C4-2B (cell line): ENCODE data around the gene ACOXL.

Source experiments
- H3K27ac ChIP-seq: fragments of 450-650 bp; 2 replicates; pipeline ENCODE4 v1.5.1; 2017
- ZFX ChIP-seq: fragments of 450-650 bp; IDR thresholded peaks from 2 replicates; pipeline ENCODE4 v1.6.1; 2017
- TF ChIP-seq, protein P1 (sequence below): fragments of 450-650 bp; conservative IDR thresholded peaks from 2 replicates; pipeline ENCODE4 v1.5.1; 2017; ENCODE audit warnings: mild to moderate bottlenecking

Gene ACOXL

GRCh38 chr2:110741491-110741980 is 9.2 kb downstream of the ACOXL start:
- TF ChIP-seq ZFX, result no peak
- TF ChIP-seq, protein P1, sequence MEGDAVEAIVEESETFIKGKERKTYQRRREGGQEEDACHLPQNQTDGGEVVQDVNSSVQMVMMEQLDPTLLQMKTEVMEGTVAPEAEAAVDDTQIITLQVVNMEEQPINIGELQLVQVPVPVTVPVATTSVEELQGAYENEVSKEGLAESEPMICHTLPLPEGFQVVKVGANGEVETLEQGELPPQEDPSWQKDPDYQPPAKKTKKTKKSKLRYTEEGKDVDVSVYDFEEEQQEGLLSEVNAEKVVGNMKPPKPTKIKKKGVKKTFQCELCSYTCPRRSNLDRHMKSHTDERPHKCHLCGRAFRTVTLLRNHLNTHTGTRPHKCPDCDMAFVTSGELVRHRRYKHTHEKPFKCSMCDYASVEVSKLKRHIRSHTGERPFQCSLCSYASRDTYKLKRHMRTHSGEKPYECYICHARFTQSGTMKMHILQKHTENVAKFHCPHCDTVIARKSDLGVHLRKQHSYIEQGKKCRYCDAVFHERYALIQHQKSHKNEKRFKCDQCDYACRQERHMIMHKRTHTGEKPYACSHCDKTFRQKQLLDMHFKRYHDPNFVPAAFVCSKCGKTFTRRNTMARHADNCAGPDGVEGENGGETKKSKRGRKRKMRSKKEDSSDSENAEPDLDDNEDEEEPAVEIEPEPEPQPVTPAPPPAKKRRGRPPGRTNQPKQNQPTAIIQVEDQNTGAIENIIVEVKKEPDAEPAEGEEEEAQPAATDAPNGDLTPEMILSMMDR, result no peak
- no peak overlapping the region for H3K27ac ChIP-seq

DNA sequence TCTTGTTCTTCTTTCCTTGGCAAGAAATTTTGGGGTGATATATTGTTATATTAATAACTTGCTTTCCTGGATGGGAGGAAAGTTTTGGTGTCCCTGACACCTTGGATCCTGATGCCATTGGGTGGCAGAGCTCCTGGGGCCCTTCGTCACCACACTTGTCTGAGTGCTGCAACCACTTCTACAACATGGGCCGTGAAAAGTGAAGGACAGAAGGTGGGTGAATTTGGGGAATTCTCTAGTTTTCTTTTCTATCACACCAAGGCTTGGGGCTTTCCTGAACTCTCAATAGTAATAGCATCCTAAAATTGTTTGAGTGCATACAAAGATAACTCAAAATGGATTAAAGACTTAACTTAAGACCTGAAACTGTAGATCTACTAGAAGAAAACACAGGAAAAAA is 10.0 kb downstream of the ACOXL start:
- TF ChIP-seq, protein P1, result no peak
- no peak overlapping the region for H3K27ac ChIP-seq

GRCh38 chr2:110743600-110743999 is 11.2 kb downstream of the ACOXL start:
- TF ChIP-seq, protein P1, result no peak
- no peak for TF ChIP-seq ZFX
- no peak overlapping the region for H3K27ac ChIP-seq

GRCh38 chr2:110744429-110744828 is 12.1 kb downstream of the ACOXL start:
- TF ChIP-seq ZFX, result no peak
- TF ChIP-seq, protein P1, result no peak
- H3K27ac ChIP-seq, result no peak overlapping the region

DNA sequence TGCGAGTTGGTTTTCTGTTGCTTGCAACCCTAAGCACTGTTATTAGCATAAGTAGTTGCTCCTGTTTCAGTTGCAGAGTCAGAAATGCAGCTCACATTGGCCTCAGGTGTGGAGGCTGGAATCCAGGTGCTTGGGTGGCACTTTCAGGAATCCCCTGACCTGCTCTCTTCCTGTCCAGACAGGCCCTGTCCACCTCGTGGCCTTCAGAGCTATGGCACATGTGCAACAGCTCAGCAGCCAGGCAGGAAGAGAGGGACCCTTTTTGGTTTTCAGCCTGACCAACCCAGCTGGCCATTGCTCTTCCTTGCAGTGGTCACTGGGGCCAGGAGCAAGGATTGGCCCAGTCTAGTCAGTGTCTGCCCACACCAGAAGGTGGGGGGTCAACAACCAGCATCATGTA is 12.7 kb downstream of the ACOXL start:
- H3K27ac ChIP-seq, result no peak overlapping the region
- TF ChIP-seq, protein P1, result no peak
- TF ChIP-seq ZFX, result no peak

DNA sequence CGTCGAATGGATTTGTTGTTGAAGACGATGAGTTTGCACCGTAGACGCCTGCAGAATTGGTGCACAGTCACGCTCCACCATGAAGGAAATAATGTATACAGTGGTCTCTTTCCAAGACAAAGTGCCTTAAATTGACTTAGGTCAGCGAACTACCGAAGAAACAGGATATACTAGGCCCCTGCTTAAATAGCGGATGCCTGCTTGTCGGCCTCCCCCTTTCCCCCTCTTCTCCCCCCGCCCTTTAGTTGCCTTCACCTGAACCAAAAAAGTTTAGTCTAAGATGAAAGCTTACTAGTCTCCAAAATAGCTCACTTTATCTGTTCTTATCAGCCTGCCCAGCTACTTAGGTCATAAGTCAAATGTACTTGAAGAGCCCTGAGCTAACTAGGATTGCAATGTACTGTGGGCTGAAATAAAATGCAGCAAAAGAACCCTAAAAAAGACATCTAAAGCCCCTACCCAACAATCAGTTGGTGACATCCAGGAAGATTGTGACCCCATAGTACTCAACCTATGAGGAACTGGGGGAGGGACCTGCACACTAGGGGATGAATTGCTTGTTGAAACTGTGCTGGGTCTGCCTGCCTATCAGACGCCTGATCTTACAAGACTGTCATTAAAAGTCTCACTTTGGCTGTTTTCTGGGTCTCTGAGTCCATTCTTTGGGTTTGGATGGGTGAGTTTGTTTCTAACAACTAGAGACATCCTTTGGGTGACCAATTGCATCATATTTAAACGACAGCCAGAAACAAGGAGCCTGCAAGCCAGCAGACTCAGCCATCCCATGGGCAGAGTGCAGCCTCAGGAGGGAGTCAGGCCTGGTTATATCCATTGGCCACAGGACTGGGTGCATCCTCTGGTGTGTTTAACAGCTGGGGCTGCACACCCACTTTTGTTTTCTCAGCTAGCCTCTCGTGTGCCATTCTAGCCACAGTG is 14.5 kb downstream of the ACOXL start:
- TF ChIP-seq, protein P1, result no peak
- TF ChIP-seq ZFX, result no peak
- H3K27ac ChIP-seq, result peak overlapping the region; percentile 72
